Fibroblast of gingiva (primary cell): ENCODE measurements around the gene TREM1.
"Not testable (repeated sequence)": the region's sequence is repeated elsewhere in the genome, so short reads cannot be mapped to it uniquely, and the experiment has no call there.

Experiments
- DNase-seq: peaks from one replicate; pipeline ENCODE4 v3.0.0-alpha.2; 2011; ENCODE audit warnings: low read depth

TREM1 gene

DNA sequence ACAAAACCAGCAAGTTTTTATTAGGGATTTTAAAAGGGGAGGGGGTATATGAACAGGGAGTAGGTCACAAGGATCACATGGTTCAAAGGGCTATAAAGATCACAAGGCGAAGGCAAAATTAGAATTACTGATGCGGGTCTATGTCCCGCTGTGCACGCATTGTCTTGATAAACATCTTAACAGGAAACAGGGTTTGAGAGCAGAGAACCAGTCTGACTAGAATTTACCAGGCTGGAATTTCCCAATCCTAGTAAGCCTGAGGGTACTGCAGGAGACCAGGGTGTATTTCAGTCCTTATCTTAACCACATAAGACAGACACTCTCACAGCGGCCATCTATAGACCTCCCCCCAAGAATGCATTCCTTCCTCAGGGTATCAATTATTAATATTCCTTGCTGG lies 10.8 kb upstream of the TREM1 start:
- DNase-seq: not testable (repeated sequence)

DNA sequence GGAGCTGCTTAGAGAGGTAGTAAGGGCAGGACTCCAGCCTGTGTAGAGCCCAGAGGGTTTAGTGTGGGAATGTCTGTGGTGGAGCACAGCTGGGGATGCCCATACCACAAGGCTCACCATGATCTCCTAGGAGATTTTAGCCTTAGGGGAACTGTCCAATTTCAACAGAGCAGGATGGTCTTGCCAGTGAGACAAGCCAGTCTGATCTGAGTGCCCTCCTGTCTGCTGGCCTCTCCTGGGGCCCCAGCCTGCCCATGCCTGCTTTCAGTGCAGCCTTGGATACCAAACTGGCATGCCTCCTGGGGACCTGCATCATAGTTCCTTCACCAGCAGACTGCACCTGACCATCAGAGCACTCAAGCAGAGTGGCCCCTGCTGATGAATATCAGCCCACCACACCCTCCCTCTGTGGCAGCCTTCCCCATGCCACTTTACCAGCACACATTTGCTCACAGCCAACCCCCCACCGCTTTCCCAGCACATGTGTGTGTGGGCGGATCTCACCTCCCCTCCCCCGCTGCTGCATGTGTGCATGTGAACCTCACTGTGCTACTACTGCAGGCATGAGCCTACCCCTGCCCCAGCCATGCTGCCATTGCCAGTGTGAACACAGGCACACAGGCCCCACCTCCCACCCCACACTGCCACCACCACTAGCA lies 7.9 kb upstream of the TREM1 start:
- DNase-seq: no peak

DNA sequence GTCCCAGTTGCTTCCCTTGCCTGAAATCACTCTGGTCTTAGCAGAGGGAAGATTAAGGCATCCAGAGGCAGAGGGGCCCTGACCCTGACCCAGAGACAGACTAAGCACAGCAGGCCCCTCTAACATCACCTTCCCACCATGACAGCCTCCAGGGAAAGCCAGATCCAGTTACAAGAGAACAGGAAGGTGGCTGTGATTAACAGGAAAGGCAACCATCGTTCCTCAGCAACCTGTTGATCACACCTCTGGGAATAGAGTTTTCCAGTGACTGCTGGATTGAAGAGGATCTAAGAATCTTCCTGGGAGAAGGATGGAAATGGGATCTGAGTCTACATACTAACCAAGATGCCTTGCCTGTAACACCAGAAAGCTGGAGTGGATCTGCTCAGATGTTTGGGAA lies 5.2 kb upstream of the TREM1 start:
- no peak for DNase-seq

DNA sequence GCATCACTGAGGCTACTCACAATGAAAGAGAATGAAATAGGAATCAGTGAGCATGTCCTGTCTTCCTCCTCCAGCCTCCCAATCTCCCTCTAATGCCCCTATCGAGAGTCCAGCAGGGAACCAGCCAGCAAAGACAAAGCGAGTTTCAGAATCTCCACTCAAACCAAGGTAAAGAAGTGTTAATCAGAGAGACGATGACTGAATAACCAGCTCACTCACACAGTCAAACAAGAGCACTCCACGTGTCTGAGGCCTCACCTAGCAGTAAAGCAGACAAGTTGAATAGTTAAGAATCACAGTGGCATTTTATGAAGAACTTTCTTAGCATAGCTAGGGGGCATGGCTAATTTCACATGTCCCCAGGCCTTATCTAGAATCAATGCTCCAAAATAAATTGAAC lies 3.3 kb upstream of the TREM1 start:
- DNase-seq: no peak

GRCh38 chr6:41288754-41289129 lies 2.3 kb upstream of the TREM1 start:
- no peak for DNase-seq

GRCh38 chr6:41288030-41288753 lies 1.7 kb upstream of the TREM1 start:
- no peak for DNase-seq

GRCh38 chr6:41284726-41285125 lies 1.8 kb downstream of the TREM1 start:
- DNase-seq: peak; percentile 16

DNA sequence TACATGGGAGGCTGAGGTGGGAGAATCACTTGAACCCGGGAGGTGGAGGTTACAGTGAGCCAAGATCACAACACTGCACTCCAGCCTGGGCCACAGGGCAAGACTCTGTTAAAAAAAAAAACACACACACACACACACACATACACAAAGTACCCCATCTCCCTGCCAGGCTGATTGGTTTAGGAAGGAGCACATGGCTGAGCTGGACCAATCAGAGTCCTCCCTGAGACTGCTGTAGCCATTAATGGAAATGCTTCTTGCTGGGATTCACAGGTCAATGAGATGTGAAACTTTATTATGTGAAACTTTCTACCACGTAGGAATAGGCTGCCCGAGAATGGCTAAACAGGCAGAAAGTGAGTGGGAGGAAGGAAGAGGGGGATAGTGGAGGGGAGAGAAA lies 2.9 kb downstream of the TREM1 start:
- DNase-seq: no peak

GRCh38 chr6:41280381-41281057 lies 6.0 kb downstream of the TREM1 start:
- no peak for DNase-seq

DNA sequence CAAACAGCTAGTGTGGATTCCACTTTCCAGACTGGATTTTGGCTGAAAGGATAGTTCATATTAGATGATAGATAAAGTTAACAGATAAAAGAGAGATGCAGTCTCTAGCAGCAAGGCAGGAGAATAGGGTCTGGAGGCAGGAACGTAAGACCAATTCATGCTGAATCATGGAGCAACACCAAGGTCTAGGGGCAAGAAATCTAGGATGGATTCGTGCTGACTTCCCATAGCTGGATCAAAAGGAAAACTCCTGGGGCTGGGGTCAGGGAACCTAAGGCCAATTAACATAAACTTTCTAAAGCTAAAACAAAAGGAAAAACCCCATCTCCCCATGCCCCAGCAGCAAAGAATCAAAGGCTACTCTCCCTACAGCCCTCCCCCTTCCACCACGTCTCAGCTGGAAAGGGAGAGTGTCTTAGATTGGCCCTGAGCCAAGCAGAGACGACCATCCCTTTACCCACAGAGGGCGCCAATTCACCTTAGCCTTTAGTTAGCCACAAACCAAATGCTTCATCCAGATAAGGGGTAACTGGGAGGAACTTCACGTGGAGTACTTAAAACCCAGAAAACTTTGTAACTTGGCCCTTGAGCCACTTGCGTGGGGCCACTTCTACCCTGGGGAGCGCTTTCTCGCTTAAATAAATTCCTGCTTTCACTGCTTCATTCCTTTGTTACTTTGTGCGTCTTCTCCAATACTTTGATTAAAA lies 7.6 kb downstream of the TREM1 start:
- no peak for DNase-seq

DNA sequence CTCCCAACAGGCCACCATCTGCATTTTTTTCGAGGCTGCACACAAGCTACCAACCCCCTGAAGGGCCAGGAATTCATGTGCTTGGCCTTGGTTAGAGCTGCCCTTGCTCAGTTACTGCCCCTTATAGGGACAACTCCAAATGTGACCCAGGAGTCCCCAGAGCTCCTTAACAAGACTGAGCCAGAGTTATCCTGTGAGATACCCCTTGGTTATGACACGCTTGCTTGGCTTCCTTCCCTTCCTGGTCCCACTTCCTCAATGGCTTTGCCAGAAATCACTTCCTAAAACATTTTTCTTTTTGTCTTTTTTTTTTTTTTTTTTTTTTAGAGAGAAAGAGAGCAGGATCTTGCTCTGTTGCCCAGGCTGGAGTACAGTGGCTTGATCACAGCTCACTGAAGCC lies 8.9 kb downstream of the TREM1 start:
- no peak for DNase-seq

GRCh38 chr6:41275489-41275888 lies 11.0 kb downstream of the TREM1 start:
- DNase-seq: no peak

DNA sequence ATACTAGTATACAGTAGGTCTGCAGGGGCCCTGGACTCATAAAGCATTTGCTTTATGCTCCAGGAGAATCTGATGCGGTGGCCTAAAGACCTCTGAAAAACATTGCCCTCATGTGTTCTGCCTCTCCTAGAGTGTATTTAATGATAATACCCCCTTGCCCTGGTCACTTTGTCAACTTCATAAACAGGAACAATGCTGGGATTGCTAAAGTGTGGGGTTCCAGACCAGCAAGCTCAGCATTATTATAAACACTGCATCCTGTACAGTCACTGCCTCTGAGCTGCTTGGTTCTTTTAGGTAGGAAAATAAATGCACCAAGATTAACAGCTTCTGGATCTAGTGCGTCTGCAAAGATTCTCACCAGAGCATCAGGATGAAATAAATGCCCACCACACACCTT lies 12.2 kb downstream of the TREM1 start:
- DNase-seq: no peak

- DNase-seq: no peak
Observed at GRCh38 chr6:41273714-41274113, 12.8 kb downstream of the TREM1 start.

DNA sequence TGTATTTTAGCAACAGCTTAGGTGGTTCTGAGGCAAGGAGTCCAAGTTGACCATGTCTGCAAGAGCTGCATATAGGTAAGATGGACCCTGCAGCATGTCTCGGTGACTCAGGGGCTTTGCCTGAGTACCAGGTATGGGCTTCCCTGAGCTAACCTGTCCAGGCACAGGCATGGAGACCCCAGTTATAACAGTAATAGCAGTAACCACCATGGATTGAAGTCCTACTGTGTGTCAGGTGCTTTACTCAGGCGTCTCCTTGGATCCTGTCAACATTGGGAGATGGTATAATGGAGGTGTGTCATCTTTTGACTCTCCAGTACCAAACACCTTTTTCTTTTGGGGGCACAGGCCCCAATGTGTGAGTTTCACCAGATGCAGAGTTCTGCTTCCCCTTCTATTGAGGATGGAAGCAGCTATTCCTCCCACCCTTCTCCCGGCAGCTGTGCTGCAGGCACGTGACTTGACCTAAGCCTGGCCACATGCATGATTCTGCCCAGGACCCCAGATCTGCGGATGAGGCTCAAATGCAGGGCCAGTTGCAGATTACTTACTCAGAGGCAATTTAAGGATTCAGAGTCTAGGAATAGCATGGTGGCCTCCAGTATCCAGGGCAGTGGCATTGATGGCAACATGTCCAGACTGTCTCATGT lies 13.8 kb downstream of the TREM1 start:
- DNase-seq: no peak

GRCh38 chr6:41271901-41272395 lies 14.5 kb downstream of the TREM1 start:
- no peak for DNase-seq

- DNase-seq: no peak
Observed at GRCh38 chr6:41269716-41270115, 16.8 kb downstream of the TREM1 start.

DNA sequence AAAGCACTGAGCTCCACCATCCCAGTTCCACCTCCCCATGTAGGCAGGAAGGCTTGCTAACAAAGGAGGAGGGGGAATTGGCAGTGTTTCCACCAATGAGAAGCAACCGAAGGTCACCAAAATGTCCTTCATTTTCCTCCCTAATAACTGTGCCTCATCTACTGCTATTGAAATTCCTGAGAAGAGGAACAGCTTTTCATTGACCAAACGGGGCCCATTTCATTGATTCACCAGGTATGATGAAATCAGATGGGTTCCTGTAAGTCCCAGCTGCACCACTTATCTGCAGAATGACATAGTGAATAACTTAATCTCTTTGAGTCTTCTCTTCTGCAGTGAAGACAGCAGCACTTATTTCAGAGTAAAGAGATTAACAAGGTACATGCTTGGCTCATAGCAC lies 17.3 kb downstream of the TREM1 start:
- DNase-seq: no peak

DNA sequence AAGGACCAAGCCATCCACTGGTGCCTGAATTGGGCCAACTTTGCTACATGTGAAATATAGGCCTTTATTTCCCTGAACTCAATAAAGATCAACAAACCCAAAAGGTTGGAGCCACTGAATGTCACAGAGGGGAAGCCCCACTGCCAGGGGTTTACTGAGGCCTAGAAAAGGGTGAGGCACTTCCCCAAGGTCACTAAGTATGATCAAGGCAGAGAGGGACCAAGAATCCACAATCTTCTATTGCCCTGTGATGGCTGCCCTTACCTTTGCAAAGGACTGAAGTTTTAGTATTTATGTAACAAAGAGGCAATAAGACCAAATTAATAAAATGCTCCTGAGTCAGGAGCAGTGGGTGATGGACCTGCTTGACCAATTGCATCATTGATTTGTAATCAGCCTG lies 18.0 kb downstream of the TREM1 start:
- no peak for DNase-seq

GRCh38 chr6:41266541-41266940 lies 19.9 kb downstream of the TREM1 start:
- no peak for DNase-seq

DNA sequence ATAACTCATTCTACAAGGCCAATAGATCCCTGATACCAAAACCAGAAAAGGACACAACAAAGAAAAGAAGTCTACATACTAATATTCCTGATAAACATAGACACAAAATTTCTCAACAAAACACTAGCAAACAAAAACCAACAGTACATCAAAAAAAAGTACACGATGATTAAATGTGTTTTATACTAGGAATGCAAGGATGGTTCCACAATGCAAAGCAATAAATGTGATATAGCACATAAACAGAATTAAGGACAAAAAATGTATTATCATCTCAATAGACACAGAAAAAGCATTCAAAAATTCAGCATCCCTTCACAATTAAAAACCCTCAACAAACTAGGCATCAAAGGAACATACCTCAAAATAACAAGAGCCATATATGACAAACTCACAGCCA lies 23.2 kb downstream of the TREM1 start:
- no peak for DNase-seq

DNA sequence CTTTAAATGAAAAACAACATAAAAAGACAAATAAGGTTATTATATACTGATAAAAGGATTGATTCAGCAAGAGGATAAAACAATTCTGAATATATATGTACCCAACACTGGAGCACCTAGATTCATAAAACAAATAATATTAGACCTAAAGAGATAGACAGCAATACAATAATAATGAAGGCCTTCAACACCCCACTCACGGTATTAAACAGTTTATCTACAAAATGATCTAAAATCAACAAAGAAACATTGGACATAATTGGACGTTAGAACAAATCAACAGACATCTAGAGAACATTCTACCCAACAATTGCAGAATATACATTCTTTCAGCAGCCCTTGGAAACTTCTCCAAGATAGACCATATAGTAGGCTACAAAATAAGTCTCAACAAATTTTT lies 24.1 kb downstream of the TREM1 start:
- DNase-seq: no peak
